Liver (tissue), 9 donors: ENCODE results near the gene RREB1. TPM values are rescaled to one million over a fixed set of nuclear protein-coding genes. Genes with fewer than 3 reads are reported as not detected.

Source experiments
- DNase-seq: peaks from one replicate; pipeline ENCODE4 v3.0.0-alpha.2; 2017; ENCODE audit warnings: low spot score
- H3K27ac ChIP-seq, 2 donors: one replicate each; pipeline ENCODE4 v1.7.0; 2013; ENCODE audit warnings: inconsistent platforms in 2 of 2, low read length in 2 of 2, control low read depth in 1 of 2, low read depth in 1 of 2, mild to moderate bottlenecking in 1 of 2
- H3K27me3 ChIP-seq, 4 donors: one replicate each; pipeline versions ENCODE4 v1.6.1 to v1.7.0; 2013; ENCODE audit warnings: low read length in 3 of 4, inconsistent platforms in 1 of 4, mild to moderate bottlenecking in 1 of 4, moderate library complexity in 1 of 4; ENCODE audit not compliant: control insufficient read depth in 4 of 4, insufficient read depth in 4 of 4
- H3K36me3 ChIP-seq, 4 donors: one replicate each; pipeline versions ENCODE4 v1.6.1 to v1.7.0; 2013; ENCODE audit warnings: low read length in 3 of 4, mild to moderate bottlenecking in 3 of 4, low read depth in 1 of 4, moderate library complexity in 1 of 4; ENCODE audit not compliant: control insufficient read depth in 4 of 4, insufficient read depth in 3 of 4
- H3K4me1 ChIP-seq, 4 donors: one replicate each; pipeline versions ENCODE4 v1.6.1 to v1.7.0; 2013; ENCODE audit warnings: low read length in 3 of 4, mild to moderate bottlenecking in 3 of 4, moderate library complexity in 1 of 4; ENCODE audit not compliant: control insufficient read depth in 4 of 4, insufficient read depth in 4 of 4
- H3K4me3 ChIP-seq, 3 donors: one replicate each; pipeline versions ENCODE4 v1.6.1 to v1.7.0; 2013; ENCODE audit warnings: low read length in 3 of 3, control low read depth in 1 of 3, low read depth in 1 of 3, mild to moderate bottlenecking in 1 of 3
- H3K9ac ChIP-seq, 2 donors: one replicate each; pipeline ENCODE4 v1.7.0; 2013; ENCODE audit warnings: low read length in 2 of 2, mild to moderate bottlenecking in 2 of 2, moderate library complexity in 2 of 2, control low read depth in 1 of 2, low read depth in 1 of 2
- H3K9me3 ChIP-seq, 4 donors: one replicate each; pipeline versions ENCODE4 v1.6.1 to v1.7.0; 2013; ENCODE audit warnings: low read length in 3 of 4; ENCODE audit not compliant: control insufficient read depth in 4 of 4
- ATF3 ChIP-seq: IDR thresholded peaks from 2 replicates; pipeline ENCODE4 v1.6.1; 2016; ENCODE audit warnings: antibody characterized with exemption
- EGR1 ChIP-seq, 2 donors: IDR thresholded peaks; 2 replicates each; pipeline ENCODE4 v1.6.1; 2016 to 2018; ENCODE audit warnings: antibody characterized with exemption in 2 of 2, low read depth in 2 of 2
- FOXA1 ChIP-seq: IDR thresholded peaks from 2 replicates; pipeline ENCODE4 v1.6.1; 2016; ENCODE audit warnings: antibody characterized with exemption
- FOXA2 ChIP-seq: IDR thresholded peaks from 2 replicates; pipeline ENCODE4 v1.6.1; 2016; ENCODE audit warnings: antibody characterized with exemption
- GABPA ChIP-seq, 2 donors: IDR thresholded peaks in 1 of 2; conservative IDR thresholded peaks in 1 of 2; 2 replicates each; pipeline ENCODE4 v1.6.1; 2016; ENCODE audit warnings: antibody characterized with exemption in 2 of 2, mild to moderate bottlenecking in 1 of 2, moderate library complexity in 1 of 2
- HNF4A ChIP-seq, 2 donors: conservative IDR thresholded peaks; 2 replicates each; pipeline ENCODE4 v1.6.1; 2016; ENCODE audit warnings: antibody characterized with exemption in 2 of 2, mild to moderate bottlenecking in 2 of 2
- HNF4G ChIP-seq: IDR thresholded peaks from 2 replicates; pipeline ENCODE4 v1.6.1; 2016; ENCODE audit warnings: antibody characterized with exemption
- JUND ChIP-seq, 2 donors: IDR thresholded peaks; 2 replicates each; pipeline ENCODE4 v1.6.1; 2016; ENCODE audit warnings: antibody characterized with exemption in 2 of 2
- NR2F2 ChIP-seq: IDR thresholded peaks from 2 replicates; pipeline ENCODE4 v1.6.1; 2016; ENCODE audit warnings: antibody characterized with exemption
- RAD21 ChIP-seq, 2 donors: IDR thresholded peaks; 2 replicates each; pipeline ENCODE4 v1.6.1; 2016; ENCODE audit warnings: antibody characterized with exemption in 2 of 2, mild to moderate bottlenecking in 2 of 2
- REST ChIP-seq: IDR thresholded peaks from 2 replicates; pipeline ENCODE4 v1.6.1; 2016; ENCODE audit warnings: antibody characterized with exemption, mild to moderate bottlenecking
- RXRA ChIP-seq, 2 donors: IDR thresholded peaks; 2 replicates each; pipeline ENCODE4 v1.6.1; 2017 to 2018; ENCODE audit warnings: antibody characterized with exemption in 2 of 2, mild to moderate bottlenecking in 1 of 2
- SP1 ChIP-seq: IDR thresholded peaks from 2 replicates; pipeline ENCODE4 v1.6.1; 2018; ENCODE audit warnings: antibody characterized with exemption, mild to moderate bottlenecking
- YY1 ChIP-seq: IDR thresholded peaks from 2 replicates; pipeline ENCODE4 v1.6.1; 2016; ENCODE audit warnings: antibody characterized with exemption, mild to moderate bottlenecking
- ZBTB33 ChIP-seq: IDR thresholded peaks from 2 replicates; pipeline ENCODE4 v1.6.1; 2016; ENCODE audit warnings: antibody characterized with exemption
- WGBS: extraction: QIAGEN DNeasy Blood & Tissue Kit; methylation state at CpG from one replicate; pipeline ENCODE4 v1.1.7; 2013; 5-methylcytosine and 5-hydroxymethylcytosine counted together
- polyA plus RNA-seq, 2 donors: library from polyadenylated mRNA; stranded (reverse) in 1 of 2; unstranded in 1 of 2; fragments of 200-250 nt in 1 of 2; fragments of >200 nt in 1 of 2; fragmentation: Nextera tagmentation in 1 of 2; extraction: Ambion mirVana in 1 of 2; gene quantifications; one replicate each; pipeline versions ENCODE4 v1.2.1 to v1.2.3, GENCODE V29; 2013 to 2015
- total RNA-seq, 2 donors: library from RNA; depleted of rRNA; stranded (reverse); fragments of >200 nt; gene quantifications; one replicate each; pipeline ENCODE4 v1.2.3, GENCODE V29; 2014
- donor health status: healthy.
- donor health status: healthy.
- donor health status: healthy.
- donor health status: healthy.
- donor health status: healthy.

The RREB1 gene
- total and polyA plus RNA-seq, 4 donors = 10.1 to 28.9 (median 17.3) TPM

- no peak overlapping the region for H3K4me3 ChIP-seq
- H3K9ac ChIP-seq = no peak overlapping the region
- TF ChIP-seq HNF4G (no peak), FOXA2 (no peak), ZBTB33 (no peak), EGR1 (IDR thresholded peaks at IDR 0.05; ENCODE audit: low read depth in 2 of 2) (no peak), SP1 (no peak), YY1 (no peak)
- H3K9me3 ChIP-seq = no peaks in the 10 kb centered on the region
- no peak for DNase-seq
- no peaks in the 10 kb centered on the region for H3K4me1 ChIP-seq
- H3K36me3 ChIP-seq = no peaks in the 10 kb centered on the region
- H3K27me3 ChIP-seq = no peaks in the 10 kb centered on the region
- H3K27ac ChIP-seq = no peak overlapping the region
- WGBS = 98% methylated on average over 3 of the region's 3 CpGs
Observed at GRCh38 chr6:7074870-7075269, 32.9 kb upstream of the RREB1 start.

- Histone ChIP-seq H3K36me3 (no peaks in the 10 kb centered on the region), H3K9me3 (no peaks in the 10 kb centered on the region), H3K9ac (no peak overlapping the region), H3K27ac (no peak overlapping the region), H3K4me3 (no peak overlapping the region), H3K27me3 (no peaks in the 10 kb centered on the region), H3K4me1 (no peaks in the 10 kb centered on the region)
- no peak for DNase-seq
- WGBS = 94% methylated on average over 7 of the region's 7 CpGs
- TF ChIP-seq RXRA (IDR thresholded peaks at IDR 0.05) (no peak), FOXA1 (no peak), GABPA (IDR thresholded peaks at IDR 0.05 in 1 of 2, conservative IDR thresholded peaks at IDR 0.05 in 1 of 2) (no peak), NR2F2 (no peak)
Observed at GRCh38 chr6:7075341-7076000, 32.3 kb upstream of the RREB1 start.

- Histone ChIP-seq H3K4me3 (no peak overlapping the region), H3K4me1 (no peaks in the 10 kb centered on the region), H3K9ac (no peak overlapping the region), H3K36me3 (no peaks in the 10 kb centered on the region), H3K27me3 (no peaks in the 10 kb centered on the region), H3K27ac (no peak overlapping the region), H3K9me3 (no peaks in the 10 kb centered on the region)
- no peak for DNase-seq
- 85% methylated on average over 2 of the region's 2 CpGs for WGBS
- no peak for TF ChIP-seq NR2F2
- TF ChIP-seq GABPA (IDR thresholded peaks at IDR 0.05 in 1 of 2, conservative IDR thresholded peaks at IDR 0.05 in 1 of 2) = no peak
- no peak for TF ChIP-seq ATF3
- TF ChIP-seq JUND (IDR thresholded peaks at IDR 0.05) = no peak
- TF ChIP-seq HNF4A (conservative IDR thresholded peaks at IDR 0.05) = no peak
- TF ChIP-seq RAD21 (IDR thresholded peaks at IDR 0.05) = no peak
- no peak for TF ChIP-seq HNF4G
- TF ChIP-seq RXRA (IDR thresholded peaks at IDR 0.05) = no peak
- no peak for TF ChIP-seq YY1
- no peak for TF ChIP-seq ZBTB33
- no peak for TF ChIP-seq REST
Observed at GRCh38 chr6:7077856-7078255, 29.9 kb upstream of the RREB1 start.
